Fibroblast of mammary gland (primary cell): ENCODE results near the gene HLA-E.
"Not testable (repeated sequence)": the region's sequence is repeated elsewhere in the genome, so short reads cannot be mapped to it uniquely, and the experiment has no call there.

Source experiments
- DNase-seq: peaks from one replicate; pipeline ENCODE4 v3.0.0-alpha.2; 2010; ENCODE audit warnings: low read depth
- H3K4me3 ChIP-seq: 2 replicates; pipeline ENCODE4 v1.5.1; 2011; ENCODE audit warnings: low read depth, mild to moderate bottlenecking, low read length, moderate library complexity; ENCODE audit not compliant: control insufficient read depth
- TF ChIP-seq, protein P1 (sequence below): conservative IDR thresholded peaks from 2 replicates; pipeline ENCODE4 v1.5.1; 2011; ENCODE audit warnings: low read depth, low read length, inconsistent platforms; ENCODE audit not compliant: control insufficient read depth, insufficient read depth

The HLA-E gene

DNA sequence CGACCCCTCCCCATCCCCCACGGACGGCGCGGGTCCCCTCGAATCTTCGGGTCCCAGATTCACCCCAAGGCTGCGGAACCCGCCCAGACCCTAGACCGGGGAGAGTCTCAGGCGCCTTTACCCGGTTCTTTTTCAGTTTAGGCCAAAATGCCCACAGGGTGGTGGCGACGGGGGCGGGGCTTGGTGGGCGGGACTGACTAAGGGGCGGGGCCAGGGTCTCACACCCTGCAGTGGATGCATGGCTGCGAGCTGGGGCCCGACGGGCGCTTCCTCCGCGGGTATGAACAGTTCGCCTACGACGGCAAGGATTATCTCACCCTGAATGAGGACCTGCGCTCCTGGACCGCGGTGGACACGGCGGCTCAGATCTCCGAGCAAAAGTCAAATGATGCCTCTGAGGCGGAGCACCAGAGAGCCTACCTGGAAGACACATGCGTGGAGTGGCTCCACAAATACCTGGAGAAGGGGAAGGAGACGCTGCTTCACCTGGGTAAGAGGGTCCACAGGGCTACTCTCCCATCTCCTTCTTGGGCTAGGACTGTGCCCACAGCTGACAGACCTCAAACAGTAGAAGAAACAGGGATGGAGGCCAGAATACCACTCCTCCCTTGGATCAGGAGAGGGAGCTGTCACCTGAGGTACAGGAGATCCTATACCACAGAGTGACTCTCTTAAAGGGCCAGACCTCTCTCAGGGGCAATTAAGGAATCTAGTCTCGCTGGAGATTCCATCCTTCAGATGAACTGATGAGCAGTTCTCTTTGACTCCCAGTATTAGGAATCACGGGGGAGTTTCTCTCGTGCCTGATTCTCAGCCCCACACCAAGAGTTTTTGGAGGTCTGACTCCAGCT is 942 bp downstream of the HLA-E start:
- DNase-seq, result peak; percentile 51
- peak overlapping the region; percentile 86 for H3K4me3 ChIP-seq
- TF ChIP-seq, protein P1, sequence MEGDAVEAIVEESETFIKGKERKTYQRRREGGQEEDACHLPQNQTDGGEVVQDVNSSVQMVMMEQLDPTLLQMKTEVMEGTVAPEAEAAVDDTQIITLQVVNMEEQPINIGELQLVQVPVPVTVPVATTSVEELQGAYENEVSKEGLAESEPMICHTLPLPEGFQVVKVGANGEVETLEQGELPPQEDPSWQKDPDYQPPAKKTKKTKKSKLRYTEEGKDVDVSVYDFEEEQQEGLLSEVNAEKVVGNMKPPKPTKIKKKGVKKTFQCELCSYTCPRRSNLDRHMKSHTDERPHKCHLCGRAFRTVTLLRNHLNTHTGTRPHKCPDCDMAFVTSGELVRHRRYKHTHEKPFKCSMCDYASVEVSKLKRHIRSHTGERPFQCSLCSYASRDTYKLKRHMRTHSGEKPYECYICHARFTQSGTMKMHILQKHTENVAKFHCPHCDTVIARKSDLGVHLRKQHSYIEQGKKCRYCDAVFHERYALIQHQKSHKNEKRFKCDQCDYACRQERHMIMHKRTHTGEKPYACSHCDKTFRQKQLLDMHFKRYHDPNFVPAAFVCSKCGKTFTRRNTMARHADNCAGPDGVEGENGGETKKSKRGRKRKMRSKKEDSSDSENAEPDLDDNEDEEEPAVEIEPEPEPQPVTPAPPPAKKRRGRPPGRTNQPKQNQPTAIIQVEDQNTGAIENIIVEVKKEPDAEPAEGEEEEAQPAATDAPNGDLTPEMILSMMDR, result no peak

DNA sequence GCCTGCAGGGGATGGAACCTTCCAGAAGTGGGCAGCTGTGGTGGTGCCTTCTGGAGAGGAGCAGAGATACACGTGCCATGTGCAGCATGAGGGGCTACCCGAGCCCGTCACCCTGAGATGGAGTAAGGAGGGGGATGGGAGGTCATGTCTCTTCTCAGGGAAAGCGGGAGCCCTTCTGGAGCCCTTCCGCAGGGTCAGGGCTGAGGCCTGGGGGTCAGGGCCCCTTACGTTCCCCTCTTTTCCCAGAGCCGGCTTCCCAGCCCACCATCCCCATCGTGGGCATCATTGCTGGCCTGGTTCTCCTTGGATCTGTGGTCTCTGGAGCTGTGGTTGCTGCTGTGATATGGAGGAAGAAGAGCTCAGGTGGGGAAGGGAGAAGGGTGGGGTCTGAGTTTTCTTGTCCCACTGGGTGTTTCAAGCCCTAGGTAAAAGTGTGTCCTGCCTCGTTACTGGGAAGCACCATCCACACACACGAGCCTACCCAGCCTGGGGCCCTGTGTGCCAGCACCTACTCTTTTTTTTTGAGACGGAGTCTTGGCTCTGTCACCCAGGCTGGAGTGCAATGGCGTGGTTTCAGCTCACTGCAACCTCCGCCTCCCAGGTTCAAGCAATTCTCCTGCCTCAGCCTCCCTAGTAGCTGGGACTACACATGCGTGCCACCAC is 2.1 kb downstream of the HLA-E start:
- not testable (repeated sequence) for DNase-seq, H3K4me3 ChIP-seq

DNA sequence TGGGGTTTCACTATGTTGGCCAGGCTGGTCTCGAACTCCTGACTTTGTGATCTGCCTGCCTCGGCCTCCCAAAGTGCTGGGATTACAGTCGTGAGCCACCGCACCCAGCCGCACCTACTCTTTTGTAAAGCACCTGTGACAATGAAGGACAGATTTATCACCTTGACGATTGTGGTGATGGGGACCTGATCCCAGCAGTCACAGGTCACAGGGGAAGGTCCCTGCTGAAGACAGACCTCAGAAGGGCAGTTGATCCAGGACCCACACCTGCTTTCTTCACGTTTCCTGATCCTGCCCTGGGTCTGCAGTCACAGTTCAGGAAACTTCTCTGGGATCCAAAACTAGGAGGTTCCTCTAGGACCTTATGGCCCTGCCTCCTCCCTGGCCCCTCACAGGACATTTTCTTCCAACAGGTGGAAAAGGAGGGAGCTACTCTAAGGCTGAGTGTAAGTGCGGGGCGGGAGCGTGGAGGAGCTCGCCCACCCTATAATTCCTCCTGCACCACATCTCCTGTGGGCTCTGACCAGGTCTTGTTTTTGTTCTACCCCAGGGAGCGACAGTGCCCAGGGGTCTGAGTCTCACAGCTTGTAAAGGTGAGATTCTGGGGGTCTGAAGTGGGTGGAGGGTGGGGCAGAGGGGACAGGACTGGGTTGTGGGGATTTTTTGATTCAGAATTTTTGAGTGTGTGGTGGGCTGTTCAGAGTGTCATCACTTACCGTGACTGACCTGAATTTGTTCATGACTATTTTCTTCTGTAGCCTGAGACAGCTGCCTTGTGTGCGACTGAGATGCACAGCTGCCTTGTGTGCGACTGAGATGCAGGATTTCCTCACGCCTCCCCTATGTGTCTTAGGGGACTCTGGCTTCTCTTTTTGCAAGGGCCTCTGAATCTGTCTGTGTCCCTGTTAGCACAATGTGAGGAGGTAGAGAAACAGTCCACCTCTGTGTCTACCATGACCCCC is 3.0 kb downstream of the HLA-E start:
- DNase-seq, result no peak
- TF ChIP-seq, protein P1, result no peak
- H3K4me3 ChIP-seq, result no peak overlapping the region

GRCh38 chr6:30493643-30494250 is 4.4 kb downstream of the HLA-E start:
- TF ChIP-seq, protein P1, result peak; percentile 22
- H3K4me3 ChIP-seq, result no peak overlapping the region
- DNase-seq, result no peak

GRCh38 chr6:30494291-30494861 is 5.1 kb downstream of the HLA-E start:
- TF ChIP-seq, protein P1, result no peak
- no peak for DNase-seq
- H3K4me3 ChIP-seq, result no peak overlapping the region

DNA sequence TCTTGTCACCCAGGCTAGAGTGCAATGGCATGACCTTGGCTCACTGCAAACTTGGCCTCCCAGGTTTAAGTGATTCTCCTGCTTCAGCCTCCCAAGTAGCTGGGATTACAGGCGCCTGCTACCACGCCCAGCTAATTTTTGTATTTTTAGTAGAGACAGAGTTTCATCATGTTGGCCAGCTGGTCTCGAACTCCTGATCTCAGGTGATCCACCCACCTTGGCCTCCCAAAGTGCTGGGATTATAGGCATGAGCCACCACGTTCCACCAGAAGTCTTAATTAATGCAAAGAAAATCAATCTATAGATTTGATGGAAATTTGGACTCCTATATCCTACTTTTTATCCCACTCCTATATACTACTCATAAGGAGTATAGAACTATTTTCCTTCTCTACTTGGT is 5.8 kb downstream of the HLA-E start:
- H3K4me3 ChIP-seq, DNase-seq: not testable (repeated sequence)

DNA sequence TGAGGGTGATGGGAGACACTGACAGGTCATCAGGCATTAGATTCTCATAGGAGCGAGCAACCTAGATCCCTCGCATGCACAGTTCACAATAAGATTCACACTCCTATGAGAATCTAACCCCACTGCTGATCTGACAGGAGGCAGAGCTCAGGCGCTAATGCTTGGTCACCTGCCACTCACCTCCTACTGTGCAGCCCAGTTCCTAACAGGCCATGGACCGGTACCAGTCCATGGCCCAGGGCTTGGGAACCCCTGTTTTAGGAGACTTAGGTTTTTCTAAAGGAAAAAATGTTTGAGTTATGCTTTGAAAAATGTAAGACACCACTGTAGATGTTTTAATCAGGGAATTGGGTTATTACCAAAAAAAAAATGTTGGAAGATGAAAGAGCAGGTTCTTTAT is 6.7 kb downstream of the HLA-E start:
- TF ChIP-seq, protein P1, result no peak
- H3K4me3 ChIP-seq, result no peak overlapping the region

GRCh38 chr6:30497261-30497599 is 7.9 kb downstream of the HLA-E start:
- H3K4me3 ChIP-seq, DNase-seq: not testable (repeated sequence)

More for the DNA sequence above, 6.7 kb downstream of the HLA-E start:
- no peak for DNase-seq
